KMS-11 (cell line): ENCODE data around the gene LGR4.

Source experiments
- H2AFZ ChIP-seq: fragments of 200-600 bp; sonication (generic); 2 replicates; pipeline ENCODE4 v1.6.1; 2016; ENCODE audit warnings: antibody characterized with exemption, mixed run types, low read depth
- H3K27ac ChIP-seq: fragments of 200-600 bp; sonication (generic); 2 replicates; pipeline ENCODE4 v1.6.1; 2016; ENCODE audit warnings: mild to moderate bottlenecking, mixed run types
- H3K27me3 ChIP-seq: fragments of 200-600 bp; sonication (generic); 2 replicates; pipeline ENCODE4 v1.6.1; 2017; ENCODE audit warnings: mild to moderate bottlenecking, low read depth, mixed run types, moderate library complexity; ENCODE audit not compliant: insufficient read depth
- H3K36me3 ChIP-seq: fragments of 200-600 bp; sonication (generic); 2 replicates; pipeline ENCODE4 v1.6.1; 2017; ENCODE audit warnings: mild to moderate bottlenecking, mixed run types; ENCODE audit not compliant: insufficient read depth
- H3K4me1 ChIP-seq: fragments of 200-600 bp; sonication (generic); 2 replicates; pipeline ENCODE4 v1.6.1; 2016; ENCODE audit warnings: mild to moderate bottlenecking, low read depth, mixed run types; ENCODE audit not compliant: poor library complexity, severe bottlenecking
- H3K4me2 ChIP-seq: fragments of 200-600 bp; sonication (generic); 2 replicates; pipeline ENCODE4 v1.7.0; 2016; ENCODE audit warnings: mild to moderate bottlenecking, mixed run types
- H3K4me3 ChIP-seq: fragments of 200-600 bp; sonication (generic); IDR thresholded peaks from 2 replicates; pipeline ENCODE4 v1.6.1; 2017; ENCODE audit warnings: low read depth, low read length, mixed read lengths; ENCODE audit not compliant: insufficient read depth
- H3K79me2 ChIP-seq: fragments of 200-600 bp; sonication (generic); 2 replicates; pipeline ENCODE4 v1.6.1; 2016; ENCODE audit warnings: low read depth, mixed run types; ENCODE audit not compliant: insufficient read depth
- H3K9ac ChIP-seq: fragments of 200-600 bp; sonication (generic); 2 replicates; pipeline ENCODE4 v1.6.1; 2016; ENCODE audit warnings: mild to moderate bottlenecking, mixed run types
- H4K20me1 ChIP-seq: fragments of 200-600 bp; sonication (generic); 2 replicates; pipeline ENCODE4 v1.6.1; 2016; ENCODE audit warnings: mild to moderate bottlenecking, mixed run types; ENCODE audit not compliant: insufficient read depth
- CTCF ChIP-seq: fragments of 200-600 bp; sonication (generic); conservative IDR thresholded peaks from 2 replicates; pipeline ENCODE4 v1.6.1; 2017; ENCODE audit warnings: low read depth, mild to moderate bottlenecking, antibody characterized with exemption, low read length, moderate library complexity, mixed read lengths

LGR4 gene

GRCh38 chr11:27395556-27396258 is 76.9 kb downstream of the LGR4 start:
- no peaks in the 10 kb centered on the region for H3K27me3 ChIP-seq
- no peaks in the 10 kb centered on the region for H3K36me3 ChIP-seq
- TF ChIP-seq CTCF = no peak
- H3K27ac ChIP-seq = no peak overlapping the region
- no peak overlapping the region for H3K9ac ChIP-seq
- H3K4me1 ChIP-seq = peaks cover 2% of the 10 kb centered on the region
- no peak overlapping the region for H3K4me3 ChIP-seq
- H3K79me2 ChIP-seq = no peaks in the 10 kb centered on the region
- no peak overlapping the region for H3K4me2 ChIP-seq
- H2AFZ ChIP-seq = no peak overlapping the region
- no peaks in the 10 kb centered on the region for H4K20me1 ChIP-seq

- no peaks in the 10 kb centered on the region for H3K79me2 ChIP-seq
- H3K4me3 ChIP-seq = no peak overlapping the region
- H3K4me2 ChIP-seq = no peak overlapping the region
- no peak overlapping the region for H3K9ac ChIP-seq
- no peaks in the 10 kb centered on the region for H3K27me3 ChIP-seq
- no peaks in the 10 kb centered on the region for H4K20me1 ChIP-seq
- no peak for TF ChIP-seq CTCF
- H3K4me1 ChIP-seq = peaks cover 11% of the 10 kb centered on the region
- H3K27ac ChIP-seq = no peak overlapping the region
- no peaks in the 10 kb centered on the region for H3K36me3 ChIP-seq
- H2AFZ ChIP-seq = no peak overlapping the region
Observed at GRCh38 chr11:27394781-27395228, 77.8 kb downstream of the LGR4 start.

- H3K4me3 ChIP-seq = no peak overlapping the region
- H3K79me2 ChIP-seq = no peaks in the 10 kb centered on the region
- no peak overlapping the region for H3K27ac ChIP-seq
- H2AFZ ChIP-seq = no peak overlapping the region
- H3K9ac ChIP-seq = no peak overlapping the region
- H3K4me2 ChIP-seq = no peak overlapping the region
- no peaks in the 10 kb centered on the region for H3K36me3 ChIP-seq
- no peaks in the 10 kb centered on the region for H4K20me1 ChIP-seq
- peaks cover 29% of the 10 kb centered on the region for H3K4me1 ChIP-seq
- H3K27me3 ChIP-seq = no peaks in the 10 kb centered on the region
- TF ChIP-seq CTCF = no peak
Observed at GRCh38 chr11:27392278-27393114, 80.1 kb downstream of the LGR4 start.

- Histone ChIP-seq H3K4me3 (no peak overlapping the region), H2AFZ (no peak overlapping the region), H3K4me2 (no peak overlapping the region), H4K20me1 (no peaks in the 10 kb centered on the region), H3K36me3 (no peaks in the 10 kb centered on the region), H3K79me2 (no peaks in the 10 kb centered on the region), H3K27me3 (no peaks in the 10 kb centered on the region), H3K4me1 (peaks cover 29% of the 10 kb centered on the region), H3K9ac (no peak overlapping the region), H3K27ac (no peak overlapping the region)
- TF ChIP-seq CTCF = no peak
Observed at GRCh38 chr11:27391331-27392015, 81.1 kb downstream of the LGR4 start.
